ENCODE data around the gene MEIS3.

MEIS3 gene

DNA sequence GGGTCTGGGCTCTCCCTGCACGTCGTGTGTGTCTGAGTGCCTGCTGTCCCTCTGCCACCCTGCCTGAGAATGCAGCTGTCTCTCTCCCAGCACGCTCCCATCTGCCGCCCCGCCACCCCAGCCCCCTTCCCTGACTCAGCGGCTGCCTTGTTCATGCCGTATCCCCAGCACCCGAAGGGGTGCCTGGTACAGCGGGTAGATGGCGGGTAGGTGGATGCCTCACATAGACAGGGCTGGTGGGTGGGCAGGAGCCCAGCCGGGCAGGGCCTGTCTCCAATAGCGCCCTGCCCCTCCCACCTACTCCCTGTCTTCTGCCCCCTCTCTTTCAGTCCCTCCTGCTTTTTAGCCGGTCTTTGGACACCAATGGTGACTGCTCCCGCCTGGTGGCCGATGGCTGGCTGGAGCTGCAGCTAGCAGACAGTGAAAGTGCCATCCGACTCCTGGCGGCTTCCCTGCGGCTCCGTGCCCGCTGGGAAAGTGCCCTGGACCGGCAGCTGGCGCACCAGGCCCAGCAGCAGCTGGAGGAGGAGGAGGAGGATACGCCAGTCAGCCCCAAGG lies 39.9 kb downstream of the MEIS3 start:
- Histone ChIP-seq H3K4me1 (ENCODE audit: control insufficient read depth in 5 of 5, insufficient read depth in 5 of 5, low read length in 5 of 5) (peaks cover 0 to 6% (median 0%) of the 10 kb centered on the region in 5 donors), H3K36me3 (ENCODE audit: control insufficient read depth in 5 of 5, insufficient read depth in 5 of 5, low read length in 5 of 5) (peaks cover 0 to 76% (median 73%) of the 10 kb centered on the region in 5 donors), H3K9ac (ENCODE audit: low read length in 5 of 5) (no peak overlapping the region), H3K9me3 (ENCODE audit: control insufficient read depth in 5 of 5, low read length in 5 of 5) (no peaks in the 10 kb centered on the region), H3K27ac (ENCODE audit: low read depth, low read length) (no peak overlapping the region), H3K4me3 (ENCODE audit: low read depth in 1 of 5, low read length in 5 of 5) (no peak overlapping the region), H3K27me3 (ENCODE audit: control insufficient read depth in 5 of 5, insufficient read depth in 4 of 5, low read length in 5 of 5) (no peaks in the 10 kb centered on the region)

GRCh38 chr19:47378246-47378645 lies 41.1 kb downstream of the MEIS3 start:
- H3K36me3 ChIP-seq (ENCODE audit: control insufficient read depth in 5 of 5, insufficient read depth in 5 of 5, low read length in 5 of 5), result peaks cover 0 to 88% (median 84%) of the 10 kb centered on the region in 5 donors
- no peaks in the 10 kb centered on the region for H3K4me1 ChIP-seq (ENCODE audit: control insufficient read depth in 5 of 5, insufficient read depth in 5 of 5, low read length in 5 of 5)
- no peak overlapping the region for H3K27ac ChIP-seq (ENCODE audit: low read depth, low read length)
- H3K27me3 ChIP-seq (ENCODE audit: control insufficient read depth in 5 of 5, insufficient read depth in 4 of 5, low read length in 5 of 5), result no peaks in the 10 kb centered on the region
- no peak overlapping the region for H3K4me3 ChIP-seq (ENCODE audit: low read depth in 1 of 5, low read length in 5 of 5)
- no peaks in the 10 kb centered on the region for H3K9me3 ChIP-seq (ENCODE audit: control insufficient read depth in 5 of 5, low read length in 5 of 5)
- H3K9ac ChIP-seq (ENCODE audit: low read length in 5 of 5), result no peak overlapping the region

DNA sequence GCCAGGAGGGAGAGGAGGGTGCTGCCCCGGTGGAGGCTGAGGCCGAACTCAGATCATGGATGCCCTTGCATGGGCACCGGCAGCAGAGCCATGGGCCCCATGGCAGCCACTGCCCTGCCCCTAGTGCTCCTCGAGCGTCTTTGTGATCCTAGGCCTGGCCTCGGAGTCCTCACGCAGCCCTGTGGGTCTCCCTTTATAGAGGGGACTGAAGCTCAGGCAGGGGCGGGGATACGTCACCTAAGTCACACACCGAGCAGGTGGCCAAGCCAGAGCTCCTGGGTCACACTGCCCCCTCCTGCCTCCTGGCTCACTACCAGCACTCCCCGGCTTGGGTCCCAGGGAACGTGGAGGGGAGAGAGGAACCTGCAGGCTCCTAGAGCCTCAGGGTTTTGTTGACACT lies 41.5 kb downstream of the MEIS3 start:
- Histone ChIP-seq H3K36me3 (ENCODE audit: control insufficient read depth in 5 of 5, insufficient read depth in 5 of 5, low read length in 5 of 5) (peaks cover 0 to 93% (median 88%) of the 10 kb centered on the region in 5 donors), H3K9ac (ENCODE audit: low read length in 5 of 5) (no peak overlapping the region), H3K27me3 (ENCODE audit: control insufficient read depth in 5 of 5, insufficient read depth in 4 of 5, low read length in 5 of 5) (no peaks in the 10 kb centered on the region), H3K9me3 (ENCODE audit: control insufficient read depth in 5 of 5, low read length in 5 of 5) (no peaks in the 10 kb centered on the region), H3K4me1 (ENCODE audit: control insufficient read depth in 5 of 5, insufficient read depth in 5 of 5, low read length in 5 of 5) (no peaks in the 10 kb centered on the region), H3K4me3 (ENCODE audit: low read depth in 1 of 5, low read length in 5 of 5) (no peak overlapping the region), H3K27ac (ENCODE audit: low read depth, low read length) (no peak overlapping the region)

- H3K9me3 ChIP-seq (ENCODE audit: control insufficient read depth in 5 of 5, low read length in 5 of 5), result no peaks in the 10 kb centered on the region
- H3K27ac ChIP-seq (ENCODE audit: low read depth, low read length), result no peak overlapping the region
- H3K4me3 ChIP-seq (ENCODE audit: low read depth in 1 of 5, low read length in 5 of 5), result no peak overlapping the region
- H3K9ac ChIP-seq (ENCODE audit: low read length in 5 of 5), result no peak overlapping the region
- peaks cover 0 to 95% (median 92%) of the 10 kb centered on the region in 5 donors for H3K36me3 ChIP-seq (ENCODE audit: control insufficient read depth in 5 of 5, insufficient read depth in 5 of 5, low read length in 5 of 5)
- H3K27me3 ChIP-seq (ENCODE audit: control insufficient read depth in 5 of 5, insufficient read depth in 4 of 5, low read length in 5 of 5), result no peaks in the 10 kb centered on the region
- H3K4me1 ChIP-seq (ENCODE audit: control insufficient read depth in 5 of 5, insufficient read depth in 5 of 5, low read length in 5 of 5), result no peaks in the 10 kb centered on the region
Observed at GRCh38 chr19:47377208-47377701, 42.1 kb downstream of the MEIS3 start.

GRCh38 chr19:47376589-47377144 lies 42.7 kb downstream of the MEIS3 start:
- no peak overlapping the region for H3K27ac ChIP-seq (ENCODE audit: low read depth, low read length)
- no peak overlapping the region for H3K9ac ChIP-seq (ENCODE audit: low read length in 5 of 5)
- H3K4me3 ChIP-seq (ENCODE audit: low read depth in 1 of 5, low read length in 5 of 5), result no peak overlapping the region
- H3K9me3 ChIP-seq (ENCODE audit: control insufficient read depth in 5 of 5, low read length in 5 of 5), result no peaks in the 10 kb centered on the region
- H3K36me3 ChIP-seq (ENCODE audit: control insufficient read depth in 5 of 5, insufficient read depth in 5 of 5, low read length in 5 of 5), result peaks cover 0 to 95% (median 92%) of the 10 kb centered on the region in 5 donors
- H3K27me3 ChIP-seq (ENCODE audit: control insufficient read depth in 5 of 5, insufficient read depth in 4 of 5, low read length in 5 of 5), result no peaks in the 10 kb centered on the region
- no peaks in the 10 kb centered on the region for H3K4me1 ChIP-seq (ENCODE audit: control insufficient read depth in 5 of 5, insufficient read depth in 5 of 5, low read length in 5 of 5)

DNA sequence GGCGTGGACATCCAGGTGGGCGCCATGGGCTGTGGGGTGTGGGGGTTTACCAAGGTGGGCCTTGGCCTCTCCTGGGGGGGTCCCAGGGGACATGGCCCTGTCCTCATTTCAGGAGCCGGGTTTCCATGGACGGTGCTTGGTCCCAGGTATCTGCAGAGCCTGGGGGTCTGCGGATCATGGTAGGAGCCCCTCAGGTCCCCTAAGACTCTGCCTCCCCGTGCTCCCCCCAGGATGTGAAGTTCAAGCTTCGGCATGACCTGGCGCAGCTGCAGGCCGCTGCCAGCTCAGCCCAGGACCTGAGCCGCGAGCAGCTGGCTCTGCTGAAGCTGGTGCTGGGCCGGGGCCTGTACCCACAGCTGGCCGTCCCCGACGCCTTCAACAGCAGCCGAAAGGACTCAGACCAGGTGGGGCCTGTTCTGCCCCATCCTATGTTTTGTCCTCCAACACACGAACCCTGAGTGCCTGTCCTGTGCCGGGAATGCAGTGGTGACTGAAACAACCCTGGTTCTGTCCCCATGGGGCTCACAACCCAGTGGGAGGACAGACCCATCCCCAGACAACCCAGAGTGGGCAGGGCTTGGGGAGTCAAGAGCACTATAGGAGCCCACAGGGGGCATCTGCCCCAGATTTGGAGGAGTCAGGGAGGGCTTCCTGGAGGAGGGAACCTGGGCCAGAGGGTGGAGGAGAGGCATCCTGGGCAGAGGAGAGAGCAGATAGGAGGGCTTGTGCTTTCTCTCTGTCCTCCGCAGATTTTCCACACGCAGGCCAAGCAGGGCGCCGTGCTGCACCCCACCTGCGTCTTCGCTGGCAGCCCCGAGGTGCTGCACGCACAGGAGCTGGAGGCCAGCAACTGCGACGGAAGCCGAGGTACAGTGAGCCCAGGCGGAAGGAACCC lies 43.4 kb downstream of the MEIS3 start:
- peaks cover 0 to 95% (median 91%) of the 10 kb centered on the region in 5 donors for H3K36me3 ChIP-seq (ENCODE audit: control insufficient read depth in 5 of 5, insufficient read depth in 5 of 5, low read length in 5 of 5)
- no peaks in the 10 kb centered on the region for H3K9me3 ChIP-seq (ENCODE audit: control insufficient read depth in 5 of 5, low read length in 5 of 5)
- H3K27me3 ChIP-seq (ENCODE audit: control insufficient read depth in 5 of 5, insufficient read depth in 4 of 5, low read length in 5 of 5), result no peaks in the 10 kb centered on the region
- no peak overlapping the region for H3K4me3 ChIP-seq (ENCODE audit: low read depth in 1 of 5, low read length in 5 of 5)
- no peak overlapping the region for H3K27ac ChIP-seq (ENCODE audit: low read depth, low read length)
- no peaks in the 10 kb centered on the region for H3K4me1 ChIP-seq (ENCODE audit: control insufficient read depth in 5 of 5, insufficient read depth in 5 of 5, low read length in 5 of 5)
- no peak overlapping the region for H3K9ac ChIP-seq (ENCODE audit: low read length in 5 of 5)

- no peaks in the 10 kb centered on the region for H3K27me3 ChIP-seq (ENCODE audit: control insufficient read depth in 5 of 5, insufficient read depth in 4 of 5, low read length in 5 of 5)
- H3K9ac ChIP-seq (ENCODE audit: low read length in 5 of 5), result no peak overlapping the region
- no peaks in the 10 kb centered on the region for H3K9me3 ChIP-seq (ENCODE audit: control insufficient read depth in 5 of 5, low read length in 5 of 5)
- peaks cover 0 to 95% (median 89%) of the 10 kb centered on the region in 5 donors for H3K36me3 ChIP-seq (ENCODE audit: control insufficient read depth in 5 of 5, insufficient read depth in 5 of 5, low read length in 5 of 5)
- H3K27ac ChIP-seq (ENCODE audit: low read depth, low read length), result no peak overlapping the region
- H3K4me3 ChIP-seq (ENCODE audit: low read depth in 1 of 5, low read length in 5 of 5), result no peak overlapping the region
- H3K4me1 ChIP-seq (ENCODE audit: control insufficient read depth in 5 of 5, insufficient read depth in 5 of 5, low read length in 5 of 5), result no peaks in the 10 kb centered on the region
Observed at GRCh38 chr19:47374876-47375693, 44.2 kb downstream of the MEIS3 start.

DNA sequence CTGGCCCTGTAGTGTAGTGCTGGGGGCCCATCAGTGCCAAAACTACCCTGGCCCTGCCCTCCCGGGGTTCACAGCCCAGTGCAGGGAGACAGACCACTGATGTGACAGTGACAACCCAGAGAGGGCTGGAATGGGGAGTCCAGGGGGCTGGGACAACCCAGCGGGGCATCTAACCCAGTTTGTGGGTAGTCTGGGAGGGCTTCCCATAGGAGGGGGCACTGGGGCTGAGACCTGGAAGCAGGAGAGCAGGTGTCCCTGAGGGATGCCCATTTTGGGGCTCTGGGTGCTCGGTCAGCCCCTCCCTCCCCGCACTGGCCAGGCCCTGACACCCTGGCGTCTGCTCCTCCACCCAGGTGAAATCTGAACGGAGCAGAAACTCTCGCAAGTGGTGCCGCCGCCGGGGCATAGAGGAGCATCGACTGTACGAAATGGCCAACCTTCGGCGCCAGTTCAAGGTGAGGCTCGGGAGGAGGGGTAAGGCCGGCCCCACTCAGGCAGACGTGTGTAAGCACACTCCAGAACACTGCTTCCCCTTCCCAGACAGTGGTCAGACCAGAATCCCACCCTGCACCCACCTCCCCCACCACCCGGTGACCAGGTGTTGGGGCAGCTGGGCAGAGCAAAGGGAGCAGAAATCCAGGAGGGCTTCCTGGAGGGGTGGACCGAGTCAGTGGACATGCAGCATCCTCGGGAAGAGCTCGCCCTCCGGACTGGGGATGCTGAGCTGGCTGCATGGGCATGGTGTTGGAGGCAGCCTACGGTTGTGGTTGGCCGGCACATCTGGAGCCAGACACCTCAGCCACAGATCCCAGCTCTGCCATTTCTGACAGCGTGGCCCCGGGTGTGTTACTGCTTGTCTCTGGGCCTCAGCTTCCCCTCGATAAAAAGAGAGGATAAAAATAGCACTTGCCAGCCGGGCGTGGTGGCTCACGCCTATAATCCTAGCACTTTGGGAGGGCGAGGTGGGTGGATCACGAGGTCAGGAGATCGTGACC lies 45.8 kb downstream of the MEIS3 start:
- Histone ChIP-seq H3K9ac (ENCODE audit: low read length in 5 of 5) (no peak overlapping the region), H3K36me3 (ENCODE audit: control insufficient read depth in 5 of 5, insufficient read depth in 5 of 5, low read length in 5 of 5) (peaks cover 0 to 99% (median 91%) of the 10 kb centered on the region in 5 donors)

DNA sequence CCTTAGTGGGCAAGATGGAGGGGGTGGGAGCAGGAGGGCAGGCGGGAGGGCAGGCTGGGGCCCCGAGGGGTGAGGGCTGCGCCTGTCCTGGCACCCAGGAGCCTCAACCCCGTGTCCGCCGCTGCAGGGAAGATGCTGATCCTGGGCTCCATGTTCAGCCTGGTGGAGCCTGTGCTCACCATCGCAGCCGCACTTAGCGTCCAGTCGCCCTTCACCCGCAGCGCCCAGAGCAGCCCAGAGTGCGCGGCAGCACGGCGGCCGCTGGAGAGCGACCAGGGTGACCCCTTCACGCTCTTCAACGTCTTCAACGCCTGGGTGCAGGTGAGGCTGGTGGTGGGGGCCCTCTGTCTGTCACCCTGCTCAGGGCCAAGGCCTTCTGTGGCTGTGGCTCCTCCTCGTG lies 46.7 kb downstream of the MEIS3 start:
- H3K27ac ChIP-seq (ENCODE audit: low read depth, low read length), result no peak overlapping the region
- no peaks in the 10 kb centered on the region for H3K27me3 ChIP-seq (ENCODE audit: control insufficient read depth in 5 of 5, insufficient read depth in 4 of 5, low read length in 5 of 5)
- no peaks in the 10 kb centered on the region for H3K9me3 ChIP-seq (ENCODE audit: control insufficient read depth in 5 of 5, low read length in 5 of 5)
- H3K4me3 ChIP-seq (ENCODE audit: low read depth in 1 of 5, low read length in 5 of 5), result no peak overlapping the region
- H3K4me1 ChIP-seq (ENCODE audit: control insufficient read depth in 5 of 5, insufficient read depth in 5 of 5, low read length in 5 of 5), result no peaks in the 10 kb centered on the region
- H3K36me3 ChIP-seq (ENCODE audit: control insufficient read depth in 5 of 5, insufficient read depth in 5 of 5, low read length in 5 of 5), result peaks cover 0 to 91% (median 82%) of the 10 kb centered on the region in 5 donors
- H3K9ac ChIP-seq (ENCODE audit: low read length in 5 of 5), result no peak overlapping the region

More for the DNA sequence above, 45.8 kb downstream of the MEIS3 start:
- no peak overlapping the region for H3K27ac ChIP-seq (ENCODE audit: low read depth, low read length)
- H3K4me1 ChIP-seq (ENCODE audit: control insufficient read depth in 5 of 5, insufficient read depth in 5 of 5, low read length in 5 of 5), result no peaks in the 10 kb centered on the region
- H3K27me3 ChIP-seq (ENCODE audit: control insufficient read depth in 5 of 5, insufficient read depth in 4 of 5, low read length in 5 of 5), result no peaks in the 10 kb centered on the region
- H3K9me3 ChIP-seq (ENCODE audit: control insufficient read depth in 5 of 5, low read length in 5 of 5), result no peaks in the 10 kb centered on the region
- no peak overlapping the region for H3K4me3 ChIP-seq (ENCODE audit: low read depth in 1 of 5, low read length in 5 of 5)
